GM12878 (cell line): ENCODE data around the gene TIMD4. TPM values are rescaled to one million over a fixed set of nuclear protein-coding genes. Genes with fewer than 3 reads are reported as not detected.

Experiments used
- ATAC-seq: fragments of 200-7000 bp; cut with Tn5 transposase; 3 replicates; pipeline ENCODE4 v1.9.1; 2020; ENCODE audit warnings: mild to moderate bottlenecking, moderate library complexity
- BruUV-seq: library from RNA; stranded (reverse); fragments of 400-500 nt; replicated peaks from 2 replicates; lab custom pipeline; 2021; lab: Mats Ljungman, UMichigan
- CTCF ChIA-PET: fragments of 300-600 bp; sonication (Branson Sonifier 250); formaldehyde crosslinking; extraction: SDS; loops from one replicate; lab custom pipeline; 2021; ENCODE audit warnings: inconsistent platforms; lab: Yijun Ruan, JAX
- POLR2A ChIA-PET: fragments of 350-600 bp; formaldehyde crosslinking; extraction: SDS; loops from one replicate; lab custom pipeline; 2021; ENCODE audit warnings: inconsistent platforms; lab: Charles Lee
- RAD21 ChIA-PET: fragments of 300-600 bp; sonication (Branson Sonifier 250); formaldehyde crosslinking; loops from one replicate; lab custom pipeline; 2023; ENCODE audit warnings: antibody characterized with exemption; ENCODE audit not compliant: unreplicated experiment; lab: Charles Lee
- SMC1A ChIA-PET: fragments of 300-600 bp; sonication (Branson Sonifier 250); formaldehyde crosslinking; loops from one replicate; lab custom pipeline; 2023; ENCODE audit not compliant: unreplicated experiment, uncharacterized antibody; lab: Charles Lee
- DNase-seq: peaks from one replicate; pipeline ENCODE4 v3.0.0-alpha.2; 2011; ENCODE audit warnings: low read depth, low spot score
- FAIRE-seq: peaks from 3 replicates; lab custom pipeline; 2011; peaks lifted over from hg19 to GRCh38; lab: Jason Lieb, UNC
- H2AFZ ChIP-seq: 2 replicates; pipeline ENCODE4 v1.6.0; 2011; ENCODE audit warnings: low read depth, low read length, control low read depth; ENCODE audit not compliant: control insufficient read depth
- H3K27ac ChIP-seq: 2 replicates; pipeline ENCODE4 v1.5.1; 2011; ENCODE audit warnings: control low read depth; ENCODE audit not compliant: control insufficient read depth, insufficient read depth
- H3K27me3 ChIP-seq, 2 experiments: replicated peaks in 1 of 2; 2 replicates each; pipeline versions ENCODE4 v1.6.0 to v1.6.1; 2011; ENCODE audit warnings: low read length in 1 of 2; ENCODE audit not compliant: control insufficient read depth in 2 of 2, insufficient read depth in 2 of 2
- H3K36me3 ChIP-seq, 2 experiments: 2 replicates each; pipeline ENCODE4 v1.5.1; 2011; ENCODE audit warnings: low read length in 1 of 2; ENCODE audit not compliant: control insufficient read depth in 2 of 2, insufficient read depth in 2 of 2
- H3K4me1 ChIP-seq: 2 replicates; pipeline ENCODE4 v1.6.1; 2011; ENCODE audit warnings: mild to moderate bottlenecking, low read length, moderate library complexity, mixed read lengths; ENCODE audit not compliant: control insufficient read depth, insufficient read depth
- H3K4me2 ChIP-seq: 2 replicates; pipeline ENCODE4 v1.6.0; 2011; ENCODE audit warnings: control low read depth; ENCODE audit not compliant: control insufficient read depth, insufficient read depth
- H3K4me3 ChIP-seq: fragments of 200-600 bp; sonication (generic); 2 replicates; pipeline ENCODE4 v1.5.1; 2016
- H3K79me2 ChIP-seq: 2 replicates; pipeline ENCODE4 v1.6.0; 2011; ENCODE audit warnings: low read length; ENCODE audit not compliant: control insufficient read depth, insufficient read depth
- H3K9ac ChIP-seq: 2 replicates; pipeline ENCODE4 v1.8.0; 2011; ENCODE audit warnings: low read length, control low read depth, mixed read lengths; ENCODE audit not compliant: control insufficient read depth, insufficient read depth
- H3K9me3 ChIP-seq: replicated peaks from 3 replicates; pipeline ENCODE4 v1.5.1; 2011; ENCODE audit warnings: mild to moderate bottlenecking, low read length; ENCODE audit not compliant: control insufficient read depth, insufficient read depth
- H4K20me1 ChIP-seq: 2 replicates; pipeline ENCODE4 v1.6.0; 2011; ENCODE audit not compliant: control insufficient read depth, insufficient read depth
- CBX3 ChIP-seq: fragments of 200-600 bp; sonication (generic); IDR thresholded peaks from 2 replicates; pipeline ENCODE4 v1.6.1; 2016; ENCODE audit warnings: low read depth, borderline replicate concordance
- CREM ChIP-seq: IDR thresholded peaks from 2 replicates; pipeline ENCODE4 v1.6.1; 2014; ENCODE audit warnings: antibody characterized with exemption, low read depth
- EP300 ChIP-seq, 2 experiments: fragments of 150-350 bp in 1 of 2; IDR thresholded peaks; 2 replicates each; pipeline ENCODE4 v1.6.1; 2011 to 2012; ENCODE audit warnings: low read depth in 2 of 2, low read length in 2 of 2, borderline replicate concordance in 1 of 2, improper control_type of control experiment in 1 of 2, inconsistent platforms in 1 of 2; ENCODE audit not compliant: control insufficient read depth in 1 of 2
- IKZF2 ChIP-seq, 2 experiments: fragments of 450-650 bp; IDR thresholded peaks; 2 replicates each; pipeline ENCODE4 v1.6.1; 2017; ENCODE audit warnings: mild to moderate bottlenecking in 2 of 2, moderate library complexity in 2 of 2
- KDM1A ChIP-seq: fragments of 200-600 bp; sonication (generic); IDR thresholded peaks from 2 replicates; pipeline ENCODE4 v1.6.1; 2016; ENCODE audit warnings: borderline replicate concordance
- MYC ChIP-seq: IDR thresholded peaks from 2 replicates; pipeline ENCODE4 v1.6.1; 2011; ENCODE audit warnings: mild to moderate bottlenecking, low read length, moderate library complexity, inconsistent platforms; ENCODE audit not compliant: insufficient read depth, insufficient replicate concordance, insufficient read length, severe bottlenecking
- NR2C2 ChIP-seq: IDR thresholded peaks from 2 replicates; pipeline ENCODE4 v1.6.1; 2011; ENCODE audit warnings: borderline replicate concordance, low read depth; ENCODE audit not compliant: control insufficient read depth, insufficient read length
- PAX8 ChIP-seq: fragments of 450-650 bp; IDR thresholded peaks from 2 replicates; pipeline ENCODE4 v1.6.1; 2017; ENCODE audit warnings: mild to moderate bottlenecking, moderate library complexity
- POU2F2 ChIP-seq: IDR thresholded peaks from 3 replicates; pipeline ENCODE4 v1.6.1; 2011; ENCODE audit warnings: low read depth, mild to moderate bottlenecking, low read length, borderline replicate concordance
- RUNX3 ChIP-seq: IDR thresholded peaks from 2 replicates; pipeline ENCODE4 v1.6.1; 2012; ENCODE audit warnings: low read length, inconsistent platforms
- SRF ChIP-seq, 2 experiments: IDR thresholded peaks; 2 replicates each; pipeline ENCODE4 v1.6.1; 2011; ENCODE audit warnings: low read depth in 2 of 2, low read length in 2 of 2, mild to moderate bottlenecking in 1 of 2, moderate library complexity in 1 of 2
- TCF7 ChIP-seq: IDR thresholded peaks from 2 replicates; pipeline ENCODE4 v1.6.1; 2014; ENCODE audit warnings: antibody characterized with exemption, borderline replicate concordance
- ZSCAN29 ChIP-seq: fragments of 450-650 bp; IDR thresholded peaks from 2 replicates; pipeline ENCODE4 v1.6.1; 2017; ENCODE audit warnings: mild to moderate bottlenecking, moderate library complexity
- WGBS: methylation state at CpG from one replicate; pipeline ENCODE4 v1.1.6; 2016; ENCODE audit warnings: low lambda C conversion rate; ENCODE audit not compliant: insufficient replicate concordance, insufficient coverage; ENCODE audit errors: missing lambda C conversion rate; 5-methylcytosine and 5-hydroxymethylcytosine counted together
- in situ Hi-C: fragments of 300-500 bp; cut with MboI; formaldehyde crosslinking; loops from 9 replicates; pipeline ENCODE4 v1.14.3; 2018; ENCODE audit warnings: mixed read lengths
- intact Hi-C: fragments of 100-400 bp; cut with micrococcal nuclease; formaldehyde crosslinking; loops from one replicate; pipeline ENCODE4 v1.14.2; 2022; ENCODE audit not compliant: unreplicated experiment
- polyA plus RNA-seq, 11 experiments: library from polyadenylated mRNA; depleted of rRNA in 4 of 11; unstranded in 6 of 11; stranded (reverse) in 5 of 11; fragments of >200 nt; fragmentation: Nextera tagmentation in 4 of 11; fragmentation: Illumina TruSeq in 1 of 11; extraction: Ambion mirVana in 4 of 11; extraction: Trizol in 1 of 11; gene quantifications; 1 replicate in 1 of 11; 2 replicates in 10 of 11; pipeline versions ENCODE4 v1.2.1 to v1.2.3, GENCODE V29; 2011 to 2016; ENCODE audit warnings: inconsistent platforms in 2 of 11, missing spikeins in 2 of 11, low read depth in 1 of 11
- total RNA-seq, 4 experiments: library from RNA; depleted of rRNA in 3 of 4; stranded (reverse); fragments of >200 nt in 3 of 4; fragmentation: Illumina TruSeq in 1 of 4; extraction: Trizol in 1 of 4; gene quantifications; 2 replicates each; pipeline versions ENCODE4 v1.2.1 to v1.2.3, GENCODE V29; 2013 to 2021
- TF ChIP-seq, protein P1 (sequence below): IDR thresholded peaks from 2 replicates; pipeline ENCODE4 v1.6.1; 2011; ENCODE audit warnings: low read depth, low read length, improper control_type of control experiment, borderline replicate concordance
- TF ChIP-seq, protein P2 (sequence below): IDR thresholded peaks from 2 replicates; pipeline ENCODE4 v1.6.1; 2012; ENCODE audit warnings: low read depth, low read length, improper control_type of control experiment
- TF ChIP-seq, protein P3 (sequence below): IDR thresholded peaks from 2 replicates; pipeline ENCODE4 v1.6.1; 2012; ENCODE audit warnings: low read depth, low read length, improper control_type of control experiment

Gene TIMD4
- total and polyA plus RNA-seq, 10 of the 15 experiments (the other 5 are each of a cell fraction or from before 2014, with no cell fraction given), result 1.3 to 15.4 (median 5.3) TPM

DNA sequence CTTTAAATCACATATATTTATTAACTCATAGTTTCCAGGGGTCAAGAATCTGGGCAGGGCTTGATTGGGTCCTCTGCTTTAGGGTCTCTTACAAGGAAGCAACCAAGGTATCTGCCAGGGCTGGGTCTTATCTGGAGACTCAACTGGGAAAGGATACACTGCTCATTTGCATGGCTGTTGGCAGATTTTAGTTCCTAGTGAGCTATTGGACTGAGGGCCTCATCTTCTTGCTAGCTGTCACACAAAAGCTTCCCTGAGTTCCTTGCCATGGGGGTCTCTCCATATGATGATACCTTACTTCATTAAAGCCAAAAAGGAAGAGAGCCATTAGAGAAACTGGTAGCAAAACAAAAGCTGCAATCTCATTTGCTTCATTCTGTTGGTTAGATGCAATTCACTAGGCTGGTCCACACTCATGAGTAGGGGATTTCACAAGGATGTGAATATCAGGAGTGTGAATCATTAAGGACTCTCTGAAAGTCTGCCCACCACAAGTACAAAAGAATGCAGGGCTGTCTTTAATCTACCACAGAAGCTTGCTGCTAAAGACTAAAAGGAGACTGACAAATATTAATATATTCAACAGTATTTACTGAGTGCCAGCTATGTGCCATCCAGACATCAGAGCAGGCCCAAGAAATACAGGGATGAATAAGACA, 42.0 kb upstream of the TIMD4 start:
- no peak for DNase-seq
- in situ Hi-C loops, result no loop called here
- TF ChIP-seq PAX8, result no peak
- peak; percentile 35; the same call in 1 of the 2 replicates for TF ChIP-seq RUNX3
- no peak for TF ChIP-seq ZSCAN29
- no peak for TF ChIP-seq CREM
- TF ChIP-seq MYC, result no peak
- H3K79me2 ChIP-seq, result no peaks in the 10 kb centered on the region
- no peaks in the 10 kb centered on the region for H3K36me3 ChIP-seq
- no peaks in the 10 kb centered on the region for H3K27me3 ChIP-seq
- no peaks in the 10 kb centered on the region; the same call in 2 of the 3 replicates for H3K9me3 ChIP-seq
- no peak overlapping the region for H3K4me2 ChIP-seq
- intact Hi-C loops, result no loop called here
- ChIA-PET RAD21 (no interaction called here), SMC1A (interaction anchor here (1.4 kb wide), 1 partner anchor 25 kb away, joined by 4 read pairs; no protein-coding TSS in a partner anchor), POLR2A (no interaction called here), CTCF (interaction anchor here (0.6 kb wide), 1 partner anchor 998 kb away, joined by 3 read pairs; no protein-coding TSS in a partner anchor)
- H3K27ac ChIP-seq, result no peak overlapping the region
- peak; percentile 94 for ATAC-seq
- no TSS peak for BruUV-seq
- no peak overlapping the region for H3K9ac ChIP-seq
- no peaks in the 10 kb centered on the region for H3K4me1 ChIP-seq
- no peak overlapping the region for H3K4me3 ChIP-seq
- no peak for FAIRE-seq
- H4K20me1 ChIP-seq, result no peaks in the 10 kb centered on the region
- H2AFZ ChIP-seq, result no peak overlapping the region

DNA sequence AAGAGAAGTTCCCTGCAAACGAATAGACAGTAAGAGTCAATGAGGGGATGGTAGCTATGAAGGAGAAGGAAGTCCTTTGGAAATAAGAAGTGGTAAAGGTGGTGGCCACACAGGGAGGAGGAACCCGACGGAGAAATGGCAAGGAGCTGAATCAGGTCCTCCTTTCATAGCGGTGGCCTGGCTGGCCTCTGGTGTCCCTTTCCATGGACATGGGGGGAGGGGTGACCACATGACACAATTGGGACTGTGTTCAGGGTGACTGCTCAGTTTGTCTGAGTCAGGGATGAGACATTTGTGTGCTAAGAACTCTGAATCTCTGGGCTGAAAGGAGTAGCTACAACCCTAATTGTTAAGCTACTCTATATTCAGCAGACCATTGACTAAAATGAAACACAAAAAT, 28.7 kb upstream of the TIMD4 start:
- Histone ChIP-seq H4K20me1 (no peaks in the 10 kb centered on the region), H3K4me2 (no peak overlapping the region), H3K4me3 (no peak overlapping the region), H3K9ac (no peak overlapping the region), H2AFZ (no peak overlapping the region), H3K4me1 (no peaks in the 10 kb centered on the region), H3K36me3 (no peaks in the 10 kb centered on the region), H3K79me2 (no peaks in the 10 kb centered on the region), H3K27ac (no peak overlapping the region), H3K9me3 (no peaks in the 10 kb centered on the region; the same call in 2 of the 3 replicates), H3K27me3 (no peaks in the 10 kb centered on the region)
- FAIRE-seq (no peak), DNase-seq (no peak), ATAC-seq (no peak)
- CTCF ChIA-PET, result interaction anchor here (1.3 kb wide), 1 partner anchor 140 kb away, joined by 3 read pairs; no protein-coding TSS in a partner anchor
- RAD21 ChIA-PET, result no interaction called here
- intact Hi-C loops (no loop called here), in situ Hi-C loops (no loop called here)
- SMC1A ChIA-PET, result interaction anchor here (0.7 kb wide), 1 partner anchor 1112 kb away, joined by 3 read pairs; no protein-coding TSS in a partner anchor
- POLR2A ChIA-PET, result interaction anchor here (0.6 kb wide), 1 partner anchor 116 kb away, joined by 3 read pairs; no protein-coding TSS in a partner anchor
- WGBS, result 54% methylated on average over 4 of the region's 4 CpGs
- BruUV-seq, result no TSS peak
- TF ChIP-seq IKZF2 (IDR thresholded peaks at IDR 0.05) (no peak), CBX3 (no peak), KDM1A (no peak), EP300 (IDR thresholded peaks at IDR 0.05; ENCODE audit: borderline replicate concordance in 1 of 2, control insufficient read depth in 1 of 2, low read depth in 2 of 2, low read length in 2 of 2) (no peak), TCF7 (no peak), POU2F2 (no peak), NR2C2 (no peak), SRF (IDR thresholded peaks at IDR 0.05; ENCODE audit: low read depth in 2 of 2, low read length in 2 of 2) (no peak), ZSCAN29 (no peak)
- TF ChIP-seq, protein P1, sequence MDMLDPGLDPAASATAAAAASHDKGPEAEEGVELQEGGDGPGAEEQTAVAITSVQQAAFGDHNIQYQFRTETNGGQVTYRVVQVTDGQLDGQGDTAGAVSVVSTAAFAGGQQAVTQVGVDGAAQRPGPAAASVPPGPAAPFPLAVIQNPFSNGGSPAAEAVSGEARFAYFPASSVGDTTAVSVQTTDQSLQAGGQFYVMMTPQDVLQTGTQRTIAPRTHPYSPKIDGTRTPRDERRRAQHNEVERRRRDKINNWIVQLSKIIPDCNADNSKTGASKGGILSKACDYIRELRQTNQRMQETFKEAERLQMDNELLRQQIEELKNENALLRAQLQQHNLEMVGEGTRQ, result no peak
- TF ChIP-seq, protein P2, sequence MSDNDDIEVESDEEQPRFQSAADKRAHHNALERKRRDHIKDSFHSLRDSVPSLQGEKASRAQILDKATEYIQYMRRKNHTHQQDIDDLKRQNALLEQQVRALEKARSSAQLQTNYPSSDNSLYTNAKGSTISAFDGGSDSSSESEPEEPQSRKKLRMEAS, result no peak
- TF ChIP-seq, protein P3, sequence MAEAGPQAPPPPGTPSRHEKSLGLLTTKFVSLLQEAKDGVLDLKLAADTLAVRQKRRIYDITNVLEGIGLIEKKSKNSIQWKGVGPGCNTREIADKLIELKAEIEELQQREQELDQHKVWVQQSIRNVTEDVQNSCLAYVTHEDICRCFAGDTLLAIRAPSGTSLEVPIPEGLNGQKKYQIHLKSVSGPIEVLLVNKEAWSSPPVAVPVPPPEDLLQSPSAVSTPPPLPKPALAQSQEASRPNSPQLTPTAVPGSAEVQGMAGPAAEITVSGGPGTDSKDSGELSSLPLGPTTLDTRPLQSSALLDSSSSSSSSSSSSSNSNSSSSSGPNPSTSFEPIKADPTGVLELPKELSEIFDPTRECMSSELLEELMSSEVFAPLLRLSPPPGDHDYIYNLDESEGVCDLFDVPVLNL, result no peak
